ENCODE data around the gene ASB16. TPM values are rescaled to one million over a fixed set of nuclear protein-coding genes. Genes with fewer than 3 reads are reported as not detected.

Gene ASB16
- total RNA-seq, 1 donor from 2014 or later = 0.17 TPM

DNA sequence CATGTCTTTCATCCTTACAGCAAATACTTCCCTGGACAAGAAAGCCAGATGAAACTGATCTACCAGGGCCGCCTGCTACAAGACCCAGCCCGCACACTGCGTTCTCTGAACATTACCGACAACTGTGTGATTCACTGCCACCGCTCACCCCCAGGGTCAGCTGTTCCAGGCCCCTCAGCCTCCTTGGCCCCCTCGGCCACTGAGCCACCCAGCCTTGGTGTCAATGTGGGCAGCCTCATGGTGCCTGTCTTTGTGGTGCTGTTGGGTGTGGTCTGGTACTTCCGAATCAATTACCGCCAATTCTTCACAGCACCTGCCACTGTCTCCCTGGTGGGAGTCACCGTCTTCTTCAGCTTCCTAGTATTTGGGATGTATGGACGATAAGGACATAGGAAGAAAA, 20.0 kb downstream of the ASB16 start:
- DNase-seq = no peak

DNA sequence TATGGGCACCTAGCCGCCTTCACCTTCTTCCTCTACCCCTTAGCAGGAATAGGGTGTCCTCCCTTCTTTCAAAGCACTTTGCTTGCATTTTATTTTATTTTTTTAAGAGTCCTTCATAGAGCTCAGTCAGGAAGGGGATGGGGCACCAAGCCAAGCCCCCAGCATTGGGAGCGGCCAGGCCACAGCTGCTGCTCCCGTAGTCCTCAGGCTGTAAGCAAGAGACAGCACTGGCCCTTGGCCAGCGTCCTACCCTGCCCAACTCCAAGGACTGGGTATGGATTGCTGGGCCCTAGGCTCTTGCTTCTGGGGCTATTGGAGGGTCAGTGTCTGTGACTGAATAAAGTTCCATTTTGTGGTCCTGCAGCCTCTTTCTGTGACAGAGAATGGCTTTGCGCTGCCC, 20.9 kb downstream of the ASB16 start:
- DNase-seq = no peak

DNA sequence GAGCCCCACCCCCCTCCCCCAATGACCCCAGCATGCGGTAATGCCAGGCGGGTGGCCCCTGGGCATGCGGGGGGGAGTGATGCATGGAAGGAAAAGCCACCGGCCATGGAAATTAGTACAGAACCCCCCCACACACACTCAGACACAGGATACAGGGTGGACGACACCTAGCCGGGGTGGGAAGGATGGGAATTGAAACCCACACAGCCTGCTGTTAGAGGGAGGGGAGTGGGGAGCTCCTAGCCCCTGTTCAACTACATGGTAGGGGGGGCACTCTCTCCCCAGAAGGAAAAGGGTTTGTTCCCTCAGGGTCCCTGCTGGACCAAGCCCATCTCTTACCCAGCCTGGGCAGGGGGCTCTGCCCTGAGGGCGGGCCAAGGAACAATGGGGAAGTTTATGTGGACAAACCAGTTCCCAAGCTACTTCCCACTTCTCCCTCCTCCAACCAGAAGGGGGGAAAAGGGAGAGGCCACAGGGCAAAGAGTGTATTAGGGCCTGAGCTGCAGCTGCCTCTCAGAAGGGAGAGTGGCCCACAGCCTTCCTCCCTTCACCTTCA, 21.5 kb downstream of the ASB16 start:
- DNase-seq = no peak

DNA sequence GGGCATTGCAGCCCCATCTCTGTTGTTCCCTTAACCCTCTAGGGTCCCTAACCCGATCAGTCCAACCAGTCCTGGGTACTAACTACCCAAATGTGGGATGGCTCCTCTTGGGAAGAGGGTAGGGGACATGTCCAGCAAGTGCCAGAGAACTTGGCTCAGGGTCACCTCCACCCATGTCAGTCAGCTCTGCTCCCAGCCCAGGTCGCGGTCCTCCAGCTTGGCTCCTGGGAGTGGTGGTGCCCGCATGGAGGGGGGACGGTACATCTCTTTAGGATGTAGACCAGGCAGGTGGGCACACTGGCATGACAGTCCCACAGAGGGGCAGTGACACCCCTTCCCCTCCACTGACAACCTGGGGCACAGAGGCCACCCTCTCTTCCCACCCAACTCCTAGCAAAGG, 22.2 kb downstream of the ASB16 start:
- no peak for DNase-seq

DNA sequence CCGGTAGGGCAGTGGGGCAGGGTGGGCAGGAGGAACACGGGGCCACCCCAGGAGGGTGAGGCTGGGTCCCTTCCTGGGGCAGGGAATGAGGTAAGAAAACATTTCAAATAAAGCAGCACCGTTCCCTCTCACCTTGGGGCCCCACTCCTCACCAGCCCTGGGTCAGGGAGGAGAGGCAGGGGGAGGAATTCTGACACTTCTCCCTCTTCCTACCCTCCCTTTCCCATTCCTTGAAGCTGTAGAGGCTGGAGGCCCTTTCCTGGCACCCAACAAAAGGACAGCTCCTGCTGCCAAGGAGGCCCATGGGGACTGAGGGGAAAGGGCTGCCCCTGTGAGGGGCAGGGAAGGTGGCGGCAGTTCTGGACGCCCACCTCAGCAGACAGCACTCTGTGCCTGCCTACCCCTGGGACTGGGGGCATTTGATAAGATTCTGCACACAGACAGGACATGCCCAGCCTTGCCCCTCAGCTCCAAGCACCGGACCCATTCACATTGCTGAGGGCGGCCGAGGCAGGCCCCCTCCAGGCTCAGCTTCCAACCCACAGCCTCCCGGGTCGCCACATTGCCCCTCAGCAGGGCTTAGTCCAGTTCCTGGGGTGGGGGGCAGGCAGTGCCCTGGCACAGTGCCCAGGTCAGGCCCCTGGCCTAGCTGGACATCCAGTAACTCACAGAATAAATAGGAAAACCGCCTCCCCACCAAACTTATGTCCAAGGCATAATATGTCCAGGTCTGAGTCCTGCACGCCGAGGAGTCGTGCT, 23.0 kb downstream of the ASB16 start:
- DNase-seq = no peak

DNA sequence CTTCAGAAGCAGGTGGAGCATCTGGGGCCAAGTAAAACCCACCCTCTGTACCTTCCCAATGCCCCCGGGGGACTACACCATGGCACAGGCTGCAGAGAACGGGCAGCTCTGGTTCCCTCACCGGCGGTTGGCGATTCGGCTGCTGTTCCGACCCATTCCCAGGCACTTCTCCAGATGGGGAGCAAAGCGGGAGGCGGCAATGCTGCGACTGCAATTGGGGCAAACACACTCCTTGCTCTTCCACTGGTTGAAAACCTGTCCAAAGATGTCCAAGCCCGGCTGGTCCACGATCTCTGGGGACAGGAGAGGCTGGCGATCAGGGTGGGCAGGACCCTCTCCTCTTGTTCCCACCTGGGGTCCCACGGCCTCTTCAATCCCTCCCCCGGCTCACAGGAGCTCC, 26.6 kb downstream of the ASB16 start:
- DNase-seq = no peak

DNA sequence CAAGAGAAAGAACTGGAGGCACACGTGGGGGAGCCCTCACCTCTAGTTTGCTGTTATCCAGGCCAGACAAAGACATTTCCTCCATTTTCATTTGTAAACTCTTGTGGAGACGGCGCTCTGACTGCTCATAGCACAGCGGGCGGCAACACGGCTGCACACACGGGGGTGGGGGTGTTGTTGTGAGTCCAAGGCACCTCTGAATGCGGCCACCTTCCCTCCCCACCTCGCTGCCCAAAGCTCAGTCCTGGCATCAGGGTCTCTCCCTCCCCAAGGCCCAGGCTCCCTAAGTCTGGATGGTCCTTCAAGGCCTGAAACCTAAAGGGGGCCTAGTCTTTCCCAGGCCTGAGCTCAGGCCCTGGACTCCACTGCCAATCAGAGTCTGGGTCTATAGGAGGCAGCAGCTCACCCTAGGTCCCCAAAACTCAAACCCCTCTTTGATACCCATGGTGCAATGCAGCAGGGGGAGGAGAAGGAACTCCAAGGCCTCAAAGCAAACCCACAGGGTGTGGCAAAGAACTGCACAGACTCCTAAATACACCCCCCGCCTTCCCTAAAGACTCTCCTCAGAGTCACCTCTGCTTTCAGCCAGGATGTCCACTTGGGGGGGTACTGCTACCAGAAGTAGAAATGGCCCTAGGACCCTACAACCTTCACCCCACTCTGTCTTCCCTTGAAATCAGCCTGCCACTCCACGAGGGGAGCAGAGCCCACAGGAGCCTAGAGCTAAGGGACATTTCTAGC, 27.6 kb downstream of the ASB16 start:
- peak; percentile 56 for DNase-seq

DNA sequence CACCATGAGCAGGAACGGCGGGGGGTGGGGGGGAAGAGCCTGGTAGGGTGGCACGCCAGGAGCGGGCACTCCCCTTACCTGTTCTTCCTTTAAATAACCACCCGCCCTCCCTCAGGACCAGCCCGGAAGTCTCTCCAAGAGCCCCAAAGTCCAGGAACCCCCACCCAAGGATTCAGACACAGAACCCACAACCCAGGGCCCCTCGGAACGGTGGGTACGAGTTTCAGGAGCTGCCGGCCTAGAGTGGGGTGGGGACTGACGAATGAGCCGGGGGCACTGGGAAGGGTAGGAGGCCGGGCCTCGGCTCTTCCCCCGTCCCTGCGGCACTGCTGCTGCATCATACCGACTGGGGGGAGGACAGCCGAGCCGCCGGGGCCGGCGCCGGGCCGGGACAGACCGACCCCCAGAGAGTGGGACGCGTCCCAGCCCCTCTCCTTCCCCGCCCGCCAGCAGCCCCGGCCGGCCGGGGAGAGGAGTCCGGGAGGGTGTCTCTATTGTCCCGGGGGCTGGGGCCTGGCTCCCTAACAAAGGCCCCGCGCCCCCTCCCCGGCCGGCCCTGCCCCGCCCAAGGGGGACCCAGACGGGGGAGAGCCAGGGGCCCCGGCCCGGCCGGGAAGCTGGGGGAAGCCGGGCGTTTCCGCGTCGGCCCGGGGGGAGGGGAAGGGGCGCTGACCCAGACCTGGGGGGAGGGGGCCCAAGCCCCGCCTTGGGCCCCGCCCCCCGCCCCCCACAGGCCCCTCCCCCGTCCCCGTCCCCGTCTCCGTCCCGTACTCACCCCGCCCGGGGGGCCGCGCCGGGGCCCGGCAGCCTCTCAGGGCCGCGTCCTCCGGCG, 28.4 kb downstream of the ASB16 start:
- peak; percentile 70 for DNase-seq

DNA sequence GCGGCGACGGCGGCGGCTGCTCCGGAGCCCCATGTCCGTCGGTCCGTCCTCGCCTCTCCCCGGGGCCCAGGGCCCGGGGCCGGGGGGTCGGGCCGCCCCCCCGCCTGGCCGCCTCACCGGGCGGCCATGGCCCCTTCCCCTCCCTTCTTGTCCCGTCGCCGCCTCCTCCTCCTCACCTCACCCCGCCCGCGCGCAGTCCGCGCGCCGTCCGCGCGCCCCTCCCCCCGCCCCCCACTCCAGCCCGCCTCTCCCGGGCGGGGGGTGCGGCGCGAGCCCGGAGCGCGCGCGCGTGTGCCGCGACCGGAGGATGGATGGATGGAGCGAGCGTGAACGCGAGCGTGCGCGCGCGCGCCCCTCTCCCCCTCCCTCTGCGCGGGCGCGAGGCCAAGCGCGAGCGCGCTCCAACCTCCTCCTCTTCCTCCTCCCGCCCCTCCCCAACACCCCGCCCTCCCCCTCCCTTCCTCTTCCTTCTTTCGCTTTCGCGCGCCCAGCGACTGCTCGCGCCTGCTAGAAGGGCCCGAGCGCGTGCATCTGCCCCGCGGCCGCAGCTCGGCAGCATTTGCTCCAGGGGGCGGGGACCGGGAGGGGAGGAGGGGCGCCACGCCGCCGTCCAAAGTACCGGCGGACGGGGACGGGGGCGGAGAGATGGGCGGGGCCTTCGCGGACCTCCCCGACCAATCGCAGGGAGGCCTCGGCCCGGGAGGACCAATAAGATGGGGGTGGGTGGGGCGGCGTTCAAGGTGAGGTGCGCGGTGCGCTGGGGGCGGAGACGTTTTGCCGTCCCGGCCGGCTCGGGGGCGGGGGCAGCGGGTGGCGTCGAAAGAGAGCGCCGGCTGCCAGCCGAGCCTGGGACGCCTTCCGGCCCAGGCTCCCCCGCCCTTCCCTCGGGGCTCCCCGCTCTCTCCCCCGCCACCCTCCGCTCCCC, 29.3 kb downstream of the ASB16 start, which contains the start of gene ATXN7L3:
ATXN7L3 (minus strand) TSS at position 332 of the 925 bp plus-strand sequence. CDS start 1,814 bp downstream, outside the sequence.
- DNase-seq = peak; percentile 98

DNA sequence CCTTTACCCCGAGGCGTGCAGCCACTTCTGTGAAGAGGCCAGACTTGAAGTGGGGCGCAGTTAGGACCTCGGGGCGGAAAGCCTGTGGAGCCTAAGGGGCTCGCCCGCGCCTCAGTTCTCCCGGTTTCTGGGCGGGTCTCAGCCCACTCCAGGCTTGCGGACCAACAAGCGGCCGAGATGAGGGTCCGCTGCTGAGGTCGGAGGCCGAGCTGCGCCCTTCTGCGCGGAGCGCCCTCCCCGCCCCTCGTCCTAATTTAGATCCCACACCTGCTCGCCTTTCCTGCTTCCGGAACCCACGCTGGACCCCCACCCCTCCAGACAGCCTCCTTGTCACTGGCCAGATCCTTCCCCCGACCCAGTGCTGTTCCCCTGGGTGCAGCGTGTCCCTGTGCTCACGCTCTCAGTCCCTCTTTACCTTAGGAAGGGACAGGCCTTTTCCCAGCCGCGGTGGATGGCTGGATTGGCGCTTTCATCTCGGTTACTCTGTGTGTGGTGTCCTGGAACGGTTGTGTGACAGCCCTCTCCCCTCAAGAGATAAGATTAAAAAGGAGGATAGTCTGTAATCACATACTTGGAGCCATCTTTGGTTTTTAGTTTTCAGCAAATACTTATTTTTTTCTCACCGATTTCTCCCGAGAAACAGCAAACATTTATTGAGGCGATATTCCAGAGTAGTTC, 30.1 kb downstream of the ASB16 start:
- DNase-seq = peak; percentile 17

DNA sequence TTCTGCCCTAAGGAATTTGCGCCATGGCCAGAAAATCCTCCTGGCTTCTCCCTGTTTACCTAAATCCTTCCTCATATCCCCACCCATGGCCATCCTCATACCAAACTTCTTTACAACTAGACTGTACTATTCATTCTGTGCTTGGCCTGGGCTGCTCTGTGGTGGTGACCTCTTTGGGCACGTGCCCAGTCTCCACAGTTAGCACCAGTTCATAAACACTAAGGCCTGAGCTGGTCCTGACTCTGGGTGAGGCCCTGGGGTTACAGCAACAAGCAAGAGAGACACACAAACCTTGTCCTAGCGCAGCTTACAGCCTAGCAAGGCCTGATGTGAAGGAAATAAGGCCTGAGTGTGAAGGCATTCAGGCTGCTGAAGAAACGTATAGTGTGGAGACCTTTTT, 32.3 kb downstream of the ASB16 start:
- no peak for DNase-seq

DNA sequence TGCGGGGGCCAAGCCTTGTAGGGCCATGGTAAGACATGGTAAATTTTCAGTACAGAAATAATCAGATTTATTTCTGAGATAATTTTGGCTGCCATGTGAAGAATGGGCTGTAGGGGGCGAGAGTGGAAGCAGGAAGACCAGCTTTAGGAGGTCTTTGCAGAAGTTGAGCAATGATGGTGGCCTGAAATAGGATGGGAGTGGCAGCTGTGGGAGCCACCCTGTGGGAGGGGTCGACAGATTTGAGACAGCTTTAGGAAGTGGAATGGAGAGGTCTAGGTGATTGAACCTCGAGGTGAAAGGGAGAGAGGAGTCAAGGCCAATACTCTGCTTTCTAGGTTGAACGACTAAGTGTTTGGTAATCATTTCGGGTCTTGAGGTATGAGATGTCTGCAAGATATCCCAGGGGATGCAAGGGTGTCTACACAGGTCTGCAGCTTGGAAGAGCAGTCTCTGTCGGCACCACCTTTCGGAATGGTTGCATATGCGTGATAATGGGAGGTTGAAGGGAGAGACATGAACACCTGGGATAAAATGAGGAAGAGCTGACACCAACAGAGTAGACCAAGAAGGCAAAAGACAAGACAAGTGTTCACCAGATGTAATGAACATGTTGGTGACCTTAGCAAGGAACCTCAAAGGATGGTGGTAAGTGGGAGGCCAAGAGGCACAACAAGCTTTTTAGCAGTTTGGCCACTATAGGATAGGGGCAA, 33.4 kb downstream of the ASB16 start:
- peak; percentile 72 for DNase-seq

DNA sequence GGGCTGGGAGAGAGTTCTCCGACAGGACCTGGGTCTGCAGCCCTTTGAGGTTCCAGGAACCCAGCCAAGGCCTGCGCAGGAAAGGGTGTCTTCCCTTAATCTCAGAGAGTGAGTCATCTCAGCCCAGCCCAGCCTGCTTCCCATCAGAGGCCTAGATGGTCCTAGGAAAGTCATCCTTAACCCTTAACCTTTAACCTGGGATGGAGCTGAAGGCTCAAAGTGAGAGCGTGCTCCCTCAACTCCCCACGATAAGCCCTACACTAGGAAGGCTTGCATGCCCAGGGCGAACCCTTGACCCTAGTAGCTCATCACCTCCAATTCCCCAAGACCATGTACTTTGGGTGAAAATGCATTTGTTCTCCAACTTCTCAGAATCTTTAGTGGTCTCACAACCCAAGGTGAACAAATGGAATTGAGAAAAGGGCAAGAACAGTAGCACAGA, 34.0 kb downstream of the ASB16 start:
- peak; percentile 27 for DNase-seq

DNA sequence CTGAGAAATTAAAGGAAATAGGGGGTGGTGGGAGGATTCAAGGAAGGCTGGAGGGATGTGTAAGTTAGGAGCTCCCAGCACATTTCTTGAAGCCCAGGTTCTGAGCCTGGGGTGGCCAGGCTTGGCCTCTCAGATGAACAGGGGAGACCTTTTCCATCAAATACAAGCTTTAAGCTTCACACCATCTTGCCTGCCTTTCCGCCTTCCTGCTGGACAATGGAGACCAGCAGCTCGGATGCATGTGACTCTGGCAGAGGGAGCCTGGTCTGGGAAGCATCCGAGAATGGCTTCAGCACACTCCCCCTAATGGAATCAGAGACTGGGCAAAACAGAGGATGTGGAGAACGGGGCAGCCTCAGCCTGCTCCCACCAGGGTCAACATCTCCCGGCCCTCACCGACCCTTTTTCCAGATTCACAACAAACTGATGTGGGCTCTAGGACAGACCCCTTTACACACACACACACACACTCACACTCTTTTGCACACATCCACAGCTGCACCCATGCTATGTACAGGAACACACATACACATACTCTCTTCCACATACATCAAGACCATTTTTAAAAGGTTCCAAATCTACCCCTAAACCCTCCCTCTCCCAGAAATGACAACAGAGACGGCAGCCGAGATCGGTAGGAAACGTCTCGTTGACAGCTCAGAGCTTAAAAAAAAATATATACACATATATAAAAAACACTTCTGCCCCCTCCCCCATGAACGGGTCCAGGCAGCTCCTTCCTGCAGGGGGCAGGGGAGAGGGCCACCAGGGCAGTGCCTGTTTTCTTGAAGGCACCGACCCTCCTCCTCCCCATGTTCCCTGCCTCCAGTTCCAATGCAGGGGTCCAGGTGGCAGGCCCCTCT, 35.7 kb downstream of the ASB16 start:
- no peak for DNase-seq

DNA sequence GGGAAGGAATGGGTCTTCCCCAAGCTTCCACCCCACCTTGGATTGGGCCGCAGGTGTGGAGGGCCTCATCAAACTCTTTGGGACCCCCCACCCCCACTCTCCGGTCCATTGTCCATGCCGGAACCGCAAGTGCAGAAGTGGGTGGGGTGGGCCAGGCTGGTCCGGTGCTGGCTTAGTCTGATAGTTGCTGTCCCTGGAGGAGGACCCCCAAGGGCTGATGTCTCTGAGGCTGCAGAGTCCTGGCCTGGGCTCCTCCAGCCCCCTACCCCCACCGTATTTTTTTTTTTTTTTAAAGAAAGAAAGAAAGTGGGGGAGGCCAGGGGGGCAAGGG, 36.3 kb downstream of the ASB16 start:
- DNase-seq = no peak

DNA sequence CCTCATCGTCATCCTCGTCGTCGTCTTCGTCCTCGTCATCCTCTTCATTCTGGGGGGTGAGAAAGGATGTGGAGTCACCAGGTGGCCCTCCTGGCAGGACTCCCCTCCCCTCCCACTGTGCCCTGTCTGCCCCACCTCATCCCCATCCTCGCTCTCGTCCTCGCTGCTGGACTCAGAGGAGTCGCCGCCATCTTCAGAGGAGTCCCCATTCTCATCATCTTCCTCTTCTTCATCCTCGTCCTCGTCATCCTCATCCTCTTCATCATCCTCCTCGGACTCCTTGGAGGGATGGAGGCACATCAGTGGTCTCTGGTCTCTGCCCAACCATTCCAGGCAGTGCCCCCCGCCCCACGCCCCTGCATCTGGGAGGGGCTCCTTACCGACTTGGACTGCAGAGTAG, 36.8 kb downstream of the ASB16 start:
- DNase-seq = no peak

DNA sequence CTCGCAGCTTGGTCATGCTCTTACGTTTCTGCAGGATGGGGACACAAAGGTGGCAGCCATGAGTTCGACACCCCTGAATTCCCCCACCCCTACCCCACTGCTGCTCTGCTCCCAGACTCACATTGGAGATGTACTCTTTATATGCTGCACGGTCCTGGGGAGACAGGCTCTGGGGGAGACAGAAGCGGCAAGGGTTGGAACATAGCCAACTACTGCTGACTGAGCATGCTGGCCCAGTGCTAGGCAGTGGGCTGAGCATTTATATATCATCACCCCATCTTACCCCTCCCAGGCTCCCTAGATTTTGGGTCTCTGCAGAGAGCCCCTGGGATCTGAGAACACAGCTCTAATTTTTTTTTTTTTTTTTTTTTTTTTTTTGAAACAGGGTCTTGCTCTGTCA, 37.2 kb downstream of the ASB16 start:
- no peak for DNase-seq

DNA sequence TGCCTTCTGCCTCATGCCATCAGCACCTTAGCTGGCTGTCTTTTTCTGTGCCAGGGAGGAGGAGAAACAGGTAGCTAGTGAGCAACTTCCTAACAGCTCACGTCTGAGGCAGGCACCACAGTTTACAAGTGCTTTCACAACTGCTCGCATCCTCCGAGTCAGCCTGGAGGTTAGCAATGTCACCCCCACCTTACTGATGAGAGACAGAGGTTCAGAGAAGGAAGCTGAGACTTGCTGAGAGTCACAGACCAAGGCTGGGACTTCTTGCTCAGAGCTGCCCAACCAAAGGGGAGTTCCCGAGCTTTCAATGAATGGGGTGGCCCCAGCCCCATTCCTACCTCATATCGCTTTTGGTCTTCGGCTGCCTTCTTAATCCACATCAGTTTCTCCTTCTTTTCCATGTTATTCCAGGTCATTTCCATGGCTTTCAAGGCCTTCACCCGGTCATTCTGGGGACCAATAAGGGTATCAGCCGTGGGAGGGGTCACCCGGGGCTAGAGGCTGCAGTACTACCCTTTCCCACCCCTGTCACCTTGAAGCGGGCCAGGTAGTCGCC, 39.4 kb downstream of the ASB16 start:
- DNase-seq = no peak

Data from dermis blood vessel endothelial cell (primary cell).